Lung microvascular endothelial cell (primary cell): ENCODE measurements around the gene DAD1. TPM values are rescaled to one million over a fixed set of nuclear protein-coding genes. Genes with fewer than 3 reads are reported as not detected.

ENCODE experiments used
- DNase-seq, 2 donors: peaks; one replicate each; pipeline versions ENCODE4 v3.0.0 to v3.0.0-alpha.2; 2010; ENCODE audit warnings: low read depth in 2 of 2
- total RNA-seq: library from RNA; depleted of rRNA; stranded (reverse); fragments of >200 nt; gene quantifications from 2 replicates; pipeline ENCODE4 v1.2.1, GENCODE V29; 2014

Gene DAD1
- total RNA-seq, 1 donor from 2014 or later, result 362 TPM

- peak; percentile 53 to 80 for DNase-seq
These were observed 68.9 kb downstream of the DAD1 start for GRCh38 chr14:22519877-22520685.

GRCh38 chr14:22518073-22518472 is 71.0 kb downstream of the DAD1 start:
- no peak for DNase-seq

GRCh38 chr14:22517117-22517720 is 71.8 kb downstream of the DAD1 start:
- DNase-seq, result no peak

GRCh38 chr14:22515929-22516328 is 73.1 kb downstream of the DAD1 start:
- no peak for DNase-seq

Other genes with a start within 250 kb of the DAD1 start
- 4.6 and 8.3 TPM in 2 replicates for gene ABHD4, start 9.1 kb upstream of the DAD1 start, total RNA-seq
- not detected in 2 replicates for gene OR6J1, start 55.1 kb upstream of the DAD1 start, total RNA-seq
- 39.1 and 51.4 TPM in 2 replicates for gene OXA1L, start 177.5 kb upstream of the DAD1 start, total RNA-seq
- gene SLC7A7, start 226.2 kb upstream of the DAD1 start, total RNA-seq, result 5.0 and 6.7 TPM in 2 replicates
- 43.7 and 46.9 TPM in 2 replicates for gene MRPL52, start 240.7 kb upstream of the DAD1 start, total RNA-seq
- gene MMP14, start 247.4 kb upstream of the DAD1 start, total RNA-seq, result 43.3 and 80.2 TPM in 2 replicates